Kidney epithelial cell (primary cell): ENCODE measurements around the gene QPCTL. TPM values are rescaled to one million over a fixed set of nuclear protein-coding genes. Genes with fewer than 3 reads are reported as not detected.
"Not testable (repeated sequence)": the region's sequence is repeated elsewhere in the genome, so short reads cannot be mapped to it uniquely, and the experiment has no call there.

Experiments
- DNase-seq: peaks from one replicate; pipeline ENCODE4 v3.0.0-alpha.2; 2010; ENCODE audit warnings: low read depth
- H3K27me3 ChIP-seq: 2 replicates; pipeline ENCODE4 v1.6.0; 2011; ENCODE audit warnings: low read length; ENCODE audit not compliant: control insufficient read depth, insufficient read depth
- H3K36me3 ChIP-seq: 2 replicates; pipeline ENCODE4 v1.5.1; 2011; ENCODE audit warnings: low read length; ENCODE audit not compliant: control insufficient read depth, insufficient read depth
- H3K4me3 ChIP-seq: 2 replicates; pipeline ENCODE4 v1.5.1; 2011; ENCODE audit warnings: low read depth, mild to moderate bottlenecking, control low read depth, low read length
- total RNA-seq: library from RNA; depleted of rRNA; stranded (reverse); fragments of >200 nt; gene quantifications from 2 replicates; pipeline ENCODE4 v1.2.3, GENCODE V29; 2015
- TF ChIP-seq, protein P1 (sequence below): IDR thresholded peaks from 2 replicates; pipeline ENCODE4 v1.5.1; 2011; ENCODE audit warnings: mild to moderate bottlenecking, moderate library complexity, low read length, control low read depth, inconsistent platforms; ENCODE audit not compliant: insufficient read depth, poor library complexity, severe bottlenecking

QPCTL gene
- total RNA-seq, 1 donor from 2014 or later = 15.6 TPM

DNA sequence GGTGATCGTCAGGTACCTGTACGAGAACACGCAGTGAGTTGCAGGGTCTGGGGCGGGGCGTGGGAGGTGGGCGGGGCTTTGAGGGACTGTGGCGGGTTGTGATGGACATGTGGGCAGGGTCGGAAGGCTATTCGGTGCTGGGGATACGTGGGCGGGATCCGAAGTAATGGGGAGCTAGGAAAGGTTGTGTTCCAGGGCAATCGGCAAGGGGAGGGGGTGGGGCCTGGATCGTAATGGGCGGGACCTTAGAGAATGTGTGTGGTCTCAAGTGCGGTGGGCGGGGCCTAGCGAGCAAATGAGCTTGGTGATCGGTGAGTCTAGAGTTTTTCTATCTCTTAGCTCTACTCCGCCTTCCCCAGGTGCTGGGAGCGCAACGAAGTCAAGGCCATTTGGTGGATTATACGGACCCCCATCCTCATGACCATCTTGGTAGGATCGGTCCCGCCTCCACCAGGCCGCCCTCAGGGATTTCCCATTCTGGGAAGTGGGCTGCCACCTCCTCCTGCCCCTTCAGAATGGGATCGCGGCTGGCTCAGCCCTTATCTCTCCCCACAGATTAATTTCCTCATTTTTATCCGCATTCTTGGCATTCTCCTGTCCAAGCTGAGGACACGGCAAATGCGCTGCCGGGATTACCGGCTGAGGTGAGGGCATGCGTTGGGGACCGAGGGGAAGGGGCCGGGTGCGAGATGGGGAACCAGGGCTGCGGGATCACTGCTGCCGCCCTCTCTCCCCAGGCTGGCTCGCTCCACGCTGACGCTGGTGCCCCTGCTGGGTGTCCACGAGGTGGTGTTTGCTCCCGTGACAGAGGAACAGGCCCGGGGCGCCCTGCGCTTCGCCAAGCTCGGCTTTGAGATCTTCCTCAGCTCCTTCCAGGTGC lies 14.9 kb upstream of the QPCTL start:
- peak; percentile 95 for DNase-seq
- peak overlapping the region; percentile 39 for H3K4me3 ChIP-seq
- H3K27me3 ChIP-seq = peaks cover 4% of the 10 kb centered on the region
- no peaks in the 10 kb centered on the region for H3K36me3 ChIP-seq
- TF ChIP-seq, protein P1, sequence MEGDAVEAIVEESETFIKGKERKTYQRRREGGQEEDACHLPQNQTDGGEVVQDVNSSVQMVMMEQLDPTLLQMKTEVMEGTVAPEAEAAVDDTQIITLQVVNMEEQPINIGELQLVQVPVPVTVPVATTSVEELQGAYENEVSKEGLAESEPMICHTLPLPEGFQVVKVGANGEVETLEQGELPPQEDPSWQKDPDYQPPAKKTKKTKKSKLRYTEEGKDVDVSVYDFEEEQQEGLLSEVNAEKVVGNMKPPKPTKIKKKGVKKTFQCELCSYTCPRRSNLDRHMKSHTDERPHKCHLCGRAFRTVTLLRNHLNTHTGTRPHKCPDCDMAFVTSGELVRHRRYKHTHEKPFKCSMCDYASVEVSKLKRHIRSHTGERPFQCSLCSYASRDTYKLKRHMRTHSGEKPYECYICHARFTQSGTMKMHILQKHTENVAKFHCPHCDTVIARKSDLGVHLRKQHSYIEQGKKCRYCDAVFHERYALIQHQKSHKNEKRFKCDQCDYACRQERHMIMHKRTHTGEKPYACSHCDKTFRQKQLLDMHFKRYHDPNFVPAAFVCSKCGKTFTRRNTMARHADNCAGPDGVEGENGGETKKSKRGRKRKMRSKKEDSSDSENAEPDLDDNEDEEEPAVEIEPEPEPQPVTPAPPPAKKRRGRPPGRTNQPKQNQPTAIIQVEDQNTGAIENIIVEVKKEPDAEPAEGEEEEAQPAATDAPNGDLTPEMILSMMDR = peak; percentile 3

DNA sequence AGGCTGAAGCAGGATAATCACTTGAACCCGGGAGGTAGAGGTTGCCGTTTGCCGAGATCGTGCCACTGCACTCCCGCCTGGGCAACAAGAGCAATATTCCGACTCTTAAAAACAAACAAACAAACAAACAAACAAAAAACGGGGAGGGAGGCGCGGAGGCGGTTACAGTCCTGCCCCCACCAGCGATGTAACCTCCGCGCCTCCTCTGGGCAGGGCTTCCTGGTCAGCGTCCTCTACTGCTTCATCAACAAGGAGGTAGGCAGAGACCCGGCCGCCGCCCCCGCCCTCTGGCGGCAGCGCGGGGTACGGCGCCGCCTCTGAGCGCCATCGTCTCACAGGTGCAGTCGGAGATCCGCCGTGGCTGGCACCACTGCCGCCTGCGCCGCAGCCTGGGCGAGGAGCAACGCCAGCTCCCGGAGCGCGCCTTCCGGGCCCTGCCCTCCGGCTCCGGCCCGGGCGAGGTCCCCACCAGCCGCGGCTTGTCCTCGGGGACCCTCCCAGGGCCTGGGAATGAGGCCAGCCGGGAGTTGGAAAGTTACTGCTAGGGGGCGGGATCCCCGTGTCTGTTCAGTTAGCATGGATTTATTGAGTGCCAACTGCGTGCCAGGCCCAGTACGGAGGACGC lies 11.0 kb upstream of the QPCTL start:
- DNase-seq = peak; percentile 37
- Histone ChIP-seq H3K4me3 (peak overlapping the region; percentile 27), H3K36me3 (peaks cover 2% of the 10 kb centered on the region), H3K27me3 (peaks cover 4% of the 10 kb centered on the region)
- TF ChIP-seq, protein P1 = peak; percentile 84

DNA sequence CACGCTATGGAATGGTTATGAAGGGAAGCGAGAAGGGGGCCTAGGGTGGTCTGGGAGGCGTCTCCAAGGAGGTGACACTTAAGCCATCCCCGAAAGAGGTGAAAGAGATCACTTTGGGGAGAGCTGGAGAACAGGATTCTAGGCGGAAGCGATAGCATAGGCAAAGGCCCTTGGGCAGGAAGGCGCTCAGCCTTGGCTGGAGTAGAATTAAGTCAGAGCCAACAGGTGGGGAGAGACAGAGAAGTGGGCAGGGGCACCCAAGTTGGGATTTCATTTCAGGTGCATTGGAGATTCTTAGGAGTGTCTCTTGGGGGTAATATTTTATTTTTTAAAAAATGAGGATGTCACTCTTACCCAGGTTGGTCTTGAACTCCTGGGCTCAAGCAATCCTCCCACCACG lies 10.3 kb upstream of the QPCTL start:
- Histone ChIP-seq H3K4me3 (no peak overlapping the region), H3K27me3 (no peaks in the 10 kb centered on the region), H3K36me3 (peaks cover 2% of the 10 kb centered on the region)
- TF ChIP-seq, protein P1 = no peak
- DNase-seq = no peak

DNA sequence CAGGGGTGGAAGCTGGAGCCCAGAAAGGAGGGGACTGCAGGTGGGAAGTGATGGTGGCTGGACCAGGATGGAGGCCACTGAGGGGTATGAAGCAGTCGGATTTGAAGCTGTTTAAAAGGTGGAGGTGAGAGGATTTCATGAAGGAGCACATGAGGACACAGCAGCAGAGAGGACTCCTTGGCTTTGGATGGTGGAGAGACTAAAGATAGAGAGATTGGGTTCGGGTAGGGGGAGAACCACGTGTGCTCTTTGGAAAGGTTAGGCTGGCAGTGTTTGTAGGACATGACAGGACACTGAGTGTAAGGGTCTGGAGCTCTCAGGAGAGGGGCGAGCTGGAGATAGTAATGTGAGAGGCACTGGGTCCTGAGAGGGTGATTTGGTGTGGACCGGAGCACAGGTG lies 9.6 kb upstream of the QPCTL start:
- TF ChIP-seq, protein P1 = no peak
- Histone ChIP-seq H3K4me3 (no peak overlapping the region), H3K27me3 (no peaks in the 10 kb centered on the region), H3K36me3 (peaks cover 4% of the 10 kb centered on the region)
- DNase-seq = no peak

DNA sequence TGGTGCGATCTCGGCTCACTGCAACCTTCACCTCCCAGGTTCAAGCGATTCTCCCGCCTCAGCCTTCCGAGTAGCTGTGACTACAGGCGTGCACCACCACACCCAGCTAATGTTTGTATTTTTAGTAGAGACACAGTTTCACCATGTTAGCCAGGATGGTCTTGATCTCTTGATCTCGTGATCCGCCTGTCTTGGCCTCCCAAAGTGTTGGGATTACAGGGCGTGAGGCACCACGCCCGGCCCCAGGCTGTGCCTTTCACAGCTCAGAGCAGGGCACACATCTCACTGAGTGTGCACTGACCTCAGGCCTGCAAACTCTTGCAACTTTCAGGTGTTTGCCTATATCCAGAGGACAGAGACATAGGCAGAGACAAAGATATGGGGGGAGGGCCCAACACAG lies 7.4 kb upstream of the QPCTL start:
- not testable (repeated sequence) for DNase-seq, H3K36me3 ChIP-seq, H3K4me3 ChIP-seq, H3K27me3 ChIP-seq

DNA sequence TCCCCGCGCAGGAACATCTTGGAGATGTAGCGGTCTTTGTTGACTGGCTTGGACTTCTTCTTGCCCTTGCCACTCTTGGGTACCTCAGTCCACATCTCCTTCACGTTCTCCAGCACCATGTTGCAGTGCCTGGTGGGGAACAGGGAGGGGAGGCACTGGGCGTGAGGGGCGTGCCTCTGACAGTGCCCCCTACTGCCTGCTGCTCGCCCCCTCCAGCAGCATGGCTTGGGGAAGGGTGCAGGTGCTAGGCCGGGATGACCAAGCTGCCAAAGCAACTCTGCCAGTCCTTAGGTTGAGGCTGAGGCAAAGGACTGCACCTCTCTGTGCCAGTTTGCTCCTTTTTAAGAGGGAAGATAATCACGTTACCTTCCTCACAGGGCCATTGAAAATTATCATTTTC lies 4.9 kb upstream of the QPCTL start:
- TF ChIP-seq, protein P1 = no peak
- Histone ChIP-seq H3K27me3 (no peaks in the 10 kb centered on the region), H3K4me3 (no peak overlapping the region), H3K36me3 (peaks cover 4% of the 10 kb centered on the region)
- DNase-seq = no peak
